Measurements from ENCODE around the gene MRO.

The MRO gene

DNA sequence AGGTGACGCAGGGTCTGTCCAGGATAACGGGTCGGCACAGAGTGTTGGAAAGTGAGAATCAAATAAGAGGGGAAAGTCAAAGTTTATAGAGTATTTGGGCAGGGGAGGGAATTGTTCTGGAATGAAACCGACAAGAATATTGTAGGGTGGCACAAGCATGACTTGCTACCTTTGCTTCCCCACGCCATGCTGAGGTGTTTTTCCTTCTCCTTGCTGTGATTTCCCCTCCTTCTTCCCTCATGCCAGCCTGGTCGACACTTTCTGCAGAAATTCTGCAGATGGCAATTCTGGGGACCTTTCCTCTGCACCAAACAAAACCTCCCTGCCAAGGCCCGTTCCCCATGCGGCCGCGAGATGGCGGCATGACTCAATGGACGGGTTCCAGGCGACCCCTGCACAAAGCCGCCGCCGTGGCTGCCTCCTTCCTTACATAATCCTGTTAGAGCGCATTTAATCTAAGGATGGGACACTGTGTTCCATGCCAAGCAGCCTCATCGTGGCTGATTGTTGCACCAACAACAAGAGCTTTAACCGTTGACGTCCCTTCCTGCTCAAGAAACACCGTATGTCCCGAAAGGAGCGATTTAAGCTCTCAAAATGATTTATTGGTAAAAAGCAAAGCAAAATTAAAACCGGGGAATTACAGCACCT, at the start of gene MRO:
TSS of gene MRO (minus strand) at position 289 of the 651 bp plus-strand sequence. CDS start 10,616 bp downstream, outside the sequence.
- no peaks in the 10 kb centered on the region for H3K9me3 ChIP-seq (ENCODE audit: insufficient read depth, low read length)
- peak; percentile 100 for TF ChIP-seq CTCF (IDR thresholded peaks at IDR 0.05; ENCODE audit: low read depth, low read length)
- TF ChIP-seq EZH2phosphoT487 (IDR thresholded peaks at IDR 0.05; ENCODE audit: low read depth), result no peak
- H3K4me2 ChIP-seq (ENCODE audit: low read length), result peak within 1 kb of the TSS; percentile 86
- H2AFZ ChIP-seq (ENCODE audit: low read depth, low read length), result peak within 1 kb of the TSS; percentile 95
- no peaks in the 10 kb centered on the region for H4K20me1 ChIP-seq (ENCODE audit: insufficient read depth, low read length)
- no peak within 1 kb of the TSS for H3K27ac ChIP-seq (ENCODE audit: low read length)
- H3K4me3 ChIP-seq (ENCODE audit: low read length), result peak within 1 kb of the TSS; percentile 75
- peaks cover 9% of the 10 kb centered on the region for H3K27me3 ChIP-seq (ENCODE audit: low read depth, low read length)
- no peaks in the 10 kb centered on the region for H3K79me2 ChIP-seq (ENCODE audit: low read length)
- peaks cover 29% of the 10 kb centered on the region for H3K4me1 ChIP-seq (ENCODE audit: low read length)
- H3K36me3 ChIP-seq (replicated peaks; ENCODE audit: low read depth, low read length), result no peaks in the 10 kb centered on the region
- H3K9ac ChIP-seq (ENCODE audit: low read length), result peak within 1 kb of the TSS; percentile 56

GRCh38 chr18:50869150-50869549, 49.3 kb upstream of the MRO start:
- Histone ChIP-seq H2AFZ (ENCODE audit: low read depth, low read length) (no peak overlapping the region), H3K9ac (ENCODE audit: low read length) (no peak overlapping the region), H3K27ac (ENCODE audit: low read length) (no peak overlapping the region), H3K4me1 (ENCODE audit: low read length) (no peaks in the 10 kb centered on the region), H4K20me1 (ENCODE audit: insufficient read depth, low read length) (no peaks in the 10 kb centered on the region), H3K9me3 (ENCODE audit: insufficient read depth, low read length) (no peaks in the 10 kb centered on the region), H3K27me3 (ENCODE audit: low read depth, low read length) (peaks cover 6% of the 10 kb centered on the region), H3K4me2 (ENCODE audit: low read length) (no peak overlapping the region), H3K36me3 (replicated peaks; ENCODE audit: low read depth, low read length) (no peaks in the 10 kb centered on the region), H3K79me2 (ENCODE audit: low read length) (no peaks in the 10 kb centered on the region), H3K4me3 (ENCODE audit: low read length) (no peak overlapping the region)
- no peak for TF ChIP-seq EZH2phosphoT487 (IDR thresholded peaks at IDR 0.05; ENCODE audit: low read depth)
- TF ChIP-seq CTCF (IDR thresholded peaks at IDR 0.05; ENCODE audit: low read depth, low read length), result no peak

DNA sequence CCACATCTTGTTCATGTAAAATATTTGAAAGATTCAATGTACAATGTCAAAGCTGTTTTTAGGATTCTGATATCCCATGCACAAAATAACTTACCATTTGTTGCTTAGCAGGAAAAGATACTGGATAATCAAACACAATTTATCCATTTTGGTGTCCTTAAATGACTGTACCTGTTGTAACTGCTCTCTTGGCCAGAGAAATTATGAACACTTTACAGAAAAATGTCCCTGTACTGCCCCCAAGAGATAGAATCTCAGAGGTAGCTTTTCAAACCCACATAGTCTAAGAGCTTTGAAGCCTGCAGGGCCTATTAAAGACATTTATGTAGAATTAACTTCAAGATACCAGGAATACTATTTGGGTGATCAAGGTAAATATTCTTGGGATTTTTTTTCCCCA, 46.9 kb upstream of the MRO start:
- no peak overlapping the region for H2AFZ ChIP-seq (ENCODE audit: low read depth, low read length)
- no peaks in the 10 kb centered on the region for H3K36me3 ChIP-seq (replicated peaks; ENCODE audit: low read depth, low read length)
- H3K27ac ChIP-seq (ENCODE audit: low read length), result no peak overlapping the region
- TF ChIP-seq EZH2phosphoT487 (IDR thresholded peaks at IDR 0.05; ENCODE audit: low read depth) (no peak), CTCF (IDR thresholded peaks at IDR 0.05; ENCODE audit: low read depth, low read length) (peak; percentile 98)
- H4K20me1 ChIP-seq (ENCODE audit: insufficient read depth, low read length), result no peaks in the 10 kb centered on the region
- H3K4me1 ChIP-seq (ENCODE audit: low read length), result peaks cover 14% of the 10 kb centered on the region
- no peak overlapping the region for H3K4me2 ChIP-seq (ENCODE audit: low read length)
- H3K79me2 ChIP-seq (ENCODE audit: low read length), result no peaks in the 10 kb centered on the region
- no peak overlapping the region for H3K9ac ChIP-seq (ENCODE audit: low read length)
- no peaks in the 10 kb centered on the region for H3K9me3 ChIP-seq (ENCODE audit: insufficient read depth, low read length)
- no peak overlapping the region for H3K4me3 ChIP-seq (ENCODE audit: low read length)
- H3K27me3 ChIP-seq (ENCODE audit: low read depth, low read length), result no peaks in the 10 kb centered on the region

DNA sequence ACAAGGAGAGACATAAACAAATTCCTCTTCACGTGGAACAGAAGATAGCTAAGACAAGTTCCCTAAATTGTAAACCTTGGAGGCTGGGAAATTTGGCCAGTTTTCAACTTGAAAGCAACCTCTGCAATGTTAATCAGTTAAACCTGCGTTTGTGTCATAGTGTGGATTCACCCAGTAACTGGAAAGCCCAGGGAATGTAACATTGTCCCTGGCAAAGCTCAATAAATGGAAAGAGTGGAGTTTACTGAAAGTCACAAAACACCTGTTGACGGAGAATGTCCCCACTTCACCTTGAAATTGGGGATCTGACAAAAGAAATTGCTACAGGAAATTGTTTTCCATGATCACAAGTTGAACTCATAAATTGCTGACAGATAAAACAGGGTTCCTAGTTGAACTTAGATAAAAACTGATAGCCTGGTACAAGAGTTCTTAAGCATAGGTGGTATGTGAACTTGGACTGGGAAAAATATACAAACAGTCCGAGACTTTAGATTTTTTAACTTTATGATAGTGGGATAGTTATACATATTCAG, 44.1 kb upstream of the MRO start:
- Histone ChIP-seq H2AFZ (ENCODE audit: low read depth, low read length) (no peak overlapping the region), H3K4me3 (ENCODE audit: low read length) (no peak overlapping the region), H3K9ac (ENCODE audit: low read length) (no peak overlapping the region), H3K27ac (ENCODE audit: low read length) (no peak overlapping the region), H3K9me3 (ENCODE audit: insufficient read depth, low read length) (no peaks in the 10 kb centered on the region), H3K27me3 (ENCODE audit: low read depth, low read length) (0 out of 2 replicates have a peak, but pooled peaks cover 3% of the 10 kb centered on the region), H4K20me1 (ENCODE audit: insufficient read depth, low read length) (no peaks in the 10 kb centered on the region), H3K4me2 (ENCODE audit: low read length) (no peak overlapping the region), H3K79me2 (ENCODE audit: low read length) (no peaks in the 10 kb centered on the region), H3K36me3 (replicated peaks; ENCODE audit: low read depth, low read length) (no peaks in the 10 kb centered on the region), H3K4me1 (ENCODE audit: low read length) (peaks cover 18% of the 10 kb centered on the region)
- no peak for TF ChIP-seq CTCF (IDR thresholded peaks at IDR 0.05; ENCODE audit: low read depth, low read length)
- TF ChIP-seq EZH2phosphoT487 (IDR thresholded peaks at IDR 0.05; ENCODE audit: low read depth), result no peak
